Stomach (tissue), 9 donors: Measurements from ENCODE around the gene RTN3. TPM values are rescaled to one million over a fixed set of nuclear protein-coding genes. Genes with fewer than 3 reads are reported as not detected.
A peak's percentile ranks its signal among the peaks of the same experiment; 100 is the strongest.
"Not testable (repeated sequence)": the region's sequence is repeated elsewhere in the genome, so short reads cannot be mapped to it uniquely, and the experiment has no call there.

Experiments used
- DNase-seq, 2 donors: peaks; one replicate each; pipeline versions ENCODE4 v3.0.0 to v3.0.0-alpha.2; 2013 to 2019
- H3K27ac ChIP-seq, 5 donors: fragments of 200-600 bp in 4 of 5; sonication (generic) in 4 of 5; one replicate each; pipeline ENCODE4 v1.5.1; 2013 to 2019; ENCODE audit warnings: mild to moderate bottlenecking in 1 of 5, moderate library complexity in 1 of 5
- H3K27me3 ChIP-seq, 3 donors: fragments of 200-600 bp; sonication (generic); one replicate each; pipeline ENCODE4 v1.5.1; 2017 to 2019; ENCODE audit warnings: mixed run types in 1 of 3
- H3K36me3 ChIP-seq, 4 donors: fragments of 200-600 bp; sonication (generic); 1 replicate in 3 of 4; 2 replicates in 1 of 4; pipeline ENCODE4 v1.5.1; 2016 to 2019
- H3K4me1 ChIP-seq, 4 donors: fragments of 200-600 bp; sonication (generic); one replicate each; pipeline ENCODE4 v1.5.1; 2016 to 2019
- H3K4me3 ChIP-seq, 4 donors: fragments of 200-600 bp; sonication (generic) in 3 of 4; one replicate each; pipeline ENCODE4 v1.5.1; 2016 to 2019; ENCODE audit warnings: mild to moderate bottlenecking in 1 of 4
- H3K9me3 ChIP-seq, 4 donors: fragments of 200-600 bp; sonication (generic); one replicate each; pipeline ENCODE4 v1.5.1; 2016 to 2019
- EP300 ChIP-seq: sonication (generic); formaldehyde crosslinking; IDR thresholded peaks from one replicate; pipeline ENCODE4 v1.6.1; 2017; ENCODE audit warnings: antibody characterized with exemption
- POLR2A ChIP-seq, 4 donors: fragments of 450-650 bp; IDR thresholded peaks; one replicate each; pipeline ENCODE4 v1.6.1; 2016; ENCODE audit warnings: antibody characterized with exemption in 4 of 4, control low read depth in 2 of 4, mild to moderate bottlenecking in 1 of 4, moderate library complexity in 1 of 4
- POLR2AphosphoS5 ChIP-seq, 3 donors: sonication (generic); formaldehyde crosslinking; IDR thresholded peaks; one replicate each; pipeline ENCODE4 v1.6.1; 2016; ENCODE audit warnings: antibody characterized with exemption in 3 of 3
- WGBS, 5 donors: extraction: QIAGEN DNeasy Blood & Tissue Kit in 3 of 5; methylation state at CpG; one replicate each; pipeline versions ENCODE4 v1.1.5 to v1.1.7; 2013 to 2018; 5-methylcytosine and 5-hydroxymethylcytosine counted together
- intact Hi-C: fragments of 100-400 bp; cut with DNase I; formaldehyde crosslinking; loops from one replicate; pipeline ENCODE4 v1.15.1; 2023; ENCODE audit warnings: low total_unique reads
- polyA plus RNA-seq, 3 donors: library from polyadenylated mRNA; stranded (reverse); fragments of 200-250 nt; gene quantifications; one replicate each; pipeline ENCODE4 v1.2.3, GENCODE V29; 2013
- total RNA-seq, 5 donors: library from RNA; depleted of rRNA; stranded (reverse); fragments of >200 nt; gene quantifications; one replicate each; pipeline versions ENCODE4 v1.1.0 to v1.2.3, GENCODE V29; 2014 to 2016
- TF ChIP-seq, protein P1 (sequence below), 7 experiments: fragments of 450-650 bp in 4 of 7; fragments of 200-600 bp in 3 of 7; sonication (generic) in 3 of 7; IDR thresholded peaks; one replicate each; pipeline ENCODE4 v1.5.1; 2016 to 2019; ENCODE audit warnings: antibody characterized with exemption in 7 of 7, control low read depth in 2 of 7, mild to moderate bottlenecking in 1 of 7
- donor health status: healthy with polysubstance abuse.
- donor health status: Bipolar disorder and iron deficiency.
- donor health status: healthy.

RTN3 gene
- total and polyA plus RNA-seq, 8 donors: 22.2 to 83.8 (median 30.3) TPM

DNA sequence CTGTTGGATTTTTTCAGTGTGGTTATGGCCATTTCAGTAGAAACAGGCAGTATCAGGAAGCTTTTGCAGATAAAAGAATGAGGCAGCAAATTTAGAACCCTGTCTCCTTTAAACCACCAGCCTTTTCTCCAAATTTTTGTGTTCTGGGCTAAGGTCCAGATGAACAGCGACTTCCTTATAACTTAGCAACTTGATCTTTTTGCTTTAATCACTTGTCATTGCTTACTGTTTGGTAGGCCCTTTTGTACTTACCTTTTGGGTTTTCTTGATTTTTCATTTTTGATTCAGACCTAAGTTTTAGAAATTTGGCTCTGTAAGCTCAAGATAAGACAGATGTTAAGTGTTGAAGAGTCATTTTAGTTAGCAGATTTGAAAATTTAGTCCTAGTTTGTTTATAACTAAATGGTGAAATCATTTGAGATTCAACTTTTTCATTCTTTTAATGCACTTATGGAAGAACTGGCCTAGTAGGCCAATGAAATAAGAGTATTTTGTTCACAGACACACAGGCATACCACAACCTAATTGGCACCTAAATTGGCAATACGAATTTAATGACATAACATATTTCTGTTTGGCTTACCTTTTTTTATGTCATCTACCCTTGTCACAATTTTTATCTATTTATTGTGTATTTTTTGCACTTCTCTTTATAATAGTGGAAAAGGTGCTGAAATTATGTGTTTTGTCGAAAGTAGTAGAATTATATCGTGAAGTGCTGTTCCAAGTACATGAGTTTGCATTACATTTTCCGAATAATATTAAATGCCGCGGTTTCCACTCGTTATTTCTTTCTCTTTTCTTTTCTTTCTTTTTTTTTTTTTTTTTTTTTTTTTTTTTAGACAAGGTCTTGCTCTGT, 2.1 kb downstream of the RTN3 start:
- H3K27me3 ChIP-seq: no peaks in the 10 kb centered on the region
- TF ChIP-seq POLR2A (IDR thresholded peaks at IDR 0.05) (no peak), EP300 (no peak), POLR2AphosphoS5 (IDR thresholded peaks at IDR 0.05) (no peak)
- TF ChIP-seq, protein P1, sequence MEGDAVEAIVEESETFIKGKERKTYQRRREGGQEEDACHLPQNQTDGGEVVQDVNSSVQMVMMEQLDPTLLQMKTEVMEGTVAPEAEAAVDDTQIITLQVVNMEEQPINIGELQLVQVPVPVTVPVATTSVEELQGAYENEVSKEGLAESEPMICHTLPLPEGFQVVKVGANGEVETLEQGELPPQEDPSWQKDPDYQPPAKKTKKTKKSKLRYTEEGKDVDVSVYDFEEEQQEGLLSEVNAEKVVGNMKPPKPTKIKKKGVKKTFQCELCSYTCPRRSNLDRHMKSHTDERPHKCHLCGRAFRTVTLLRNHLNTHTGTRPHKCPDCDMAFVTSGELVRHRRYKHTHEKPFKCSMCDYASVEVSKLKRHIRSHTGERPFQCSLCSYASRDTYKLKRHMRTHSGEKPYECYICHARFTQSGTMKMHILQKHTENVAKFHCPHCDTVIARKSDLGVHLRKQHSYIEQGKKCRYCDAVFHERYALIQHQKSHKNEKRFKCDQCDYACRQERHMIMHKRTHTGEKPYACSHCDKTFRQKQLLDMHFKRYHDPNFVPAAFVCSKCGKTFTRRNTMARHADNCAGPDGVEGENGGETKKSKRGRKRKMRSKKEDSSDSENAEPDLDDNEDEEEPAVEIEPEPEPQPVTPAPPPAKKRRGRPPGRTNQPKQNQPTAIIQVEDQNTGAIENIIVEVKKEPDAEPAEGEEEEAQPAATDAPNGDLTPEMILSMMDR (IDR thresholded peaks at IDR 0.05): no peak
- peak overlapping the region; percentile 79 to 92 (median 82) for H3K4me3 ChIP-seq
- 78 to 82% (median 80%) methylated on average over 8 of the region's 8 CpGs for WGBS, 5 donors
- peak overlapping the region in 4 of 5 donors; percentile 96 to 100 (median 98) for H3K27ac ChIP-seq
- intact Hi-C loops: loop anchor here (10.0 kb wide), 1 partner anchor 51 kb away; no protein-coding TSS in a partner anchor
- no peaks in the 10 kb centered on the region for H3K36me3 ChIP-seq
- peaks cover 17 to 66% (median 40%) of the 10 kb centered on the region in 4 donors for H3K4me1 ChIP-seq
- peak in 1 of 2 donors; percentile 35 for DNase-seq
- no peaks in the 10 kb centered on the region for H3K9me3 ChIP-seq

DNA sequence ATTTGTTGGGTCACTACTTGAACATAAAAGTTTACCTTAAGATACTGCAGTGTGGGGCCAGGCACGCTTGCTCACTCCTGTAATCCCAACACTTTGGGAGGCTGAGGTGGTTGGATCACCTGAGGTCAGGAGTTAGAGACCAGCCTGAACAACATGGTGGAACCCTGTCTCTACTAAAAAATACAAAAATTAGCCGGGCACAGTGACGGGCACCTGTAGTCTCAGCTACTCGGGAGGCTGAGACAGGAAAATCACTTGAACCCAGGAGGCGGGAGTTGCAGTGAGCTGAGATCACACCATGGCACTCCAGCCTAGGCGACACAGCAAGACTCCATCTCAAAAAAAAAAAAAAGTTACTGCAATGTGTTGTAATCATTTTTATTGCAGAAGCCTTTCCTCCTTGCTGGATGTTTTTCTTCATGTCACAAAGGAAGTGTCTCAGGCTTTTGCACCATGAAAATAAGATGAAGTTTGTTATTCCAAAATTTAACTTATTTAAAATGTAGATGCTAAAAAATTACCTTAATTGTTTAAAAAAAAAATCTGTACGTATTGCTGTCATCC, 3.9 kb downstream of the RTN3 start:
- not testable (repeated sequence) for H3K9me3 ChIP-seq, H3K27me3 ChIP-seq, H3K4me3 ChIP-seq, H3K36me3 ChIP-seq, DNase-seq
- peaks cover 17 to 84% (median 43%) of the 10 kb centered on the region in 4 donors for H3K4me1 ChIP-seq
- peak overlapping the region in 1 of 5 donors; percentile 11 for H3K27ac ChIP-seq
- intact Hi-C loops: loop anchor here (10.0 kb wide), 1 partner anchor 50 kb away; no protein-coding TSS in a partner anchor
- 86 to 94% (median 93%) methylated on average over 7 of the region's 7 CpGs for WGBS, 5 donors

DNA sequence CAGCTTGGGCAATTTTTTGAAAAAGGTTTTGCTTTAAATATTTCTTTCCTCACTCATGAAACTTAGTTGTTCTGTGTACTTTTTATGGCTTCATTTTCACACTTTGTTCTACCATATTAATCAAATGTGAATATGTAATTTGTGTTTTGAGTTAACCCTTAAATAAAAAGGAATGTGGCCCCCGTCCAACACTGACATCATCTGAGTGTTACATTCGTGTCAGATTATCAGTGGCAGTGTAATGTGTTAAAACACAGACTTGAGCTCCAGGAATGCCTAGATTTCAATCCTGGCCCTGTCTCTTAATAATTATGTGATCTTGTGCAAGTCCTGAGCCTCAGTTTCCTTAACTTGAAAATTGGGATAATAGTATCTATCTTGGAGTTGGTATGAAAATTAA, 5.6 kb downstream of the RTN3 start:
- Histone ChIP-seq H3K27ac (peak overlapping the region in 1 of 5 donors; percentile 25), H3K4me3 (no peak overlapping the region), H3K4me1 (peaks cover 12 to 85% (median 43%) of the 10 kb centered on the region in 4 donors), H3K9me3 (no peaks in the 10 kb centered on the region), H3K27me3 (no peaks in the 10 kb centered on the region), H3K36me3 (no peaks in the 10 kb centered on the region)
- TF ChIP-seq POLR2A (IDR thresholded peaks at IDR 0.05): no peak
- no peak for TF ChIP-seq POLR2AphosphoS5 (IDR thresholded peaks at IDR 0.05)
- TF ChIP-seq EP300: no peak
- TF ChIP-seq, protein P1 (IDR thresholded peaks at IDR 0.05): no peak
- DNase-seq: no peak
- 41 to 62% (median 57%) methylated on average over 2 of the region's 2 CpGs for WGBS, 5 donors
- intact Hi-C loops: loop anchor here (10.0 kb wide), 1 partner anchor 48 kb away; no protein-coding TSS in a partner anchor

DNA sequence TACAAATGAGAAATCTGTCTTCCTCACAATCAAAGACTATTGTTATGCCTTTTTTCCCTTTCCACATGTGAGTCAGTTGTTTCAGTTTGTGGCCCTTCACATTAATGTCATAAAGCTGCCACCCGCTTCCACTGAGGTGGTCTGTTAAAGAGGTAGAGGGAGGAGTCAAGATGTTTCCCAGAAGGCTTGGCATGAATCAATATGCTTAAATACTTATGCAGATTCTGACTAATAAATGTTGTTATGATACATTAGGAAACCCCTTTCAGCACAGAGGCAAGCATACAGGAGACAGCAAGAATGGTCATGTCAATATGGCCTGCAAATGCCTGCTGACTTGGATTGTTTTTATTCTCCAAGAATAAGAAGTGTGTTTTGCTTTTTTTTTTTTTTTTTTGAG, 6.5 kb downstream of the RTN3 start:
- DNase-seq: no peak
- Histone ChIP-seq H3K4me3 (no peak overlapping the region), H3K27ac (no peak overlapping the region), H3K9me3 (no peaks in the 10 kb centered on the region), H3K27me3 (no peaks in the 10 kb centered on the region), H3K4me1 (peaks cover 8 to 76% (median 35%) of the 10 kb centered on the region in 4 donors), H3K36me3 (no peaks in the 10 kb centered on the region)
- WGBS, 5 donors: 83 to 100% (median 92%) methylated on average over 1 of the region's 1 CpG
- no peak for TF ChIP-seq POLR2AphosphoS5 (IDR thresholded peaks at IDR 0.05)
- TF ChIP-seq, protein P1 (IDR thresholded peaks at IDR 0.05): no peak
- intact Hi-C loops: loop anchor here (10.0 kb wide), 1 partner anchor 47 kb away; no protein-coding TSS in a partner anchor
